ENCODE measurements around the gene BHLHE41.

Gene BHLHE41

GRCh38 chr12:26088998-26089397, 35.8 kb downstream of the BHLHE41 start:
- no peak for DNase-seq (ENCODE audit: low read depth in 2 of 2)
- TF ChIP-seq, protein P1, sequence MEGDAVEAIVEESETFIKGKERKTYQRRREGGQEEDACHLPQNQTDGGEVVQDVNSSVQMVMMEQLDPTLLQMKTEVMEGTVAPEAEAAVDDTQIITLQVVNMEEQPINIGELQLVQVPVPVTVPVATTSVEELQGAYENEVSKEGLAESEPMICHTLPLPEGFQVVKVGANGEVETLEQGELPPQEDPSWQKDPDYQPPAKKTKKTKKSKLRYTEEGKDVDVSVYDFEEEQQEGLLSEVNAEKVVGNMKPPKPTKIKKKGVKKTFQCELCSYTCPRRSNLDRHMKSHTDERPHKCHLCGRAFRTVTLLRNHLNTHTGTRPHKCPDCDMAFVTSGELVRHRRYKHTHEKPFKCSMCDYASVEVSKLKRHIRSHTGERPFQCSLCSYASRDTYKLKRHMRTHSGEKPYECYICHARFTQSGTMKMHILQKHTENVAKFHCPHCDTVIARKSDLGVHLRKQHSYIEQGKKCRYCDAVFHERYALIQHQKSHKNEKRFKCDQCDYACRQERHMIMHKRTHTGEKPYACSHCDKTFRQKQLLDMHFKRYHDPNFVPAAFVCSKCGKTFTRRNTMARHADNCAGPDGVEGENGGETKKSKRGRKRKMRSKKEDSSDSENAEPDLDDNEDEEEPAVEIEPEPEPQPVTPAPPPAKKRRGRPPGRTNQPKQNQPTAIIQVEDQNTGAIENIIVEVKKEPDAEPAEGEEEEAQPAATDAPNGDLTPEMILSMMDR (IDR thresholded peaks at IDR 0.05; ENCODE audit: low read depth, low read length): no peak
- no peak overlapping the region for H3K4me3 ChIP-seq (replicated peaks in 1 of 2; ENCODE audit: low read depth in 2 of 2, low read length in 2 of 2)

DNA sequence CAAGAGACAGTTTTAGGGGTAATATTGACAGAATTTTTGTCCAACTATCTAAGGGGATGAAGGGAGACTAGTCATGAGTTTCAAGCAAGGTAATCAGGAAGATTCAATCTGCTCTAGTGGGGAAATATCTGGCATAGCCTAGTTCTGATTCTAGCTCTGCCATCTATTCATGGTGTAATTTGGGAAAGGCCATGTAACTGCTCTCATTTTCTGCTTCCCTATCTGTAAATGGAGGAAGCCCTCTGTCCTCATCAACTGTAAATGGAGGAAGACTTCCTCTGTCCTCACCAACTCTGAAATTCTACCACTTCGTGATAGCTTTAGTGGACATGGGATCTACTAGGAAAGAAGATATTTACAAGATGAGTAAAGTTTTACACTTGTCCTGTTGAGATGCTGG, 37.9 kb downstream of the BHLHE41 start:
- TF ChIP-seq, protein P1 (IDR thresholded peaks at IDR 0.05; ENCODE audit: low read depth, low read length): no peak
- H3K4me3 ChIP-seq (replicated peaks in 1 of 2; ENCODE audit: low read depth in 2 of 2, low read length in 2 of 2): no peak overlapping the region
- DNase-seq (ENCODE audit: low read depth in 2 of 2): no peak

GRCh38 chr12:26080911-26081310, 43.9 kb downstream of the BHLHE41 start:
- no peak for DNase-seq (ENCODE audit: low read depth in 2 of 2)
- H3K4me3 ChIP-seq (replicated peaks in 1 of 2; ENCODE audit: low read depth in 2 of 2, low read length in 2 of 2): no peak overlapping the region

DNA sequence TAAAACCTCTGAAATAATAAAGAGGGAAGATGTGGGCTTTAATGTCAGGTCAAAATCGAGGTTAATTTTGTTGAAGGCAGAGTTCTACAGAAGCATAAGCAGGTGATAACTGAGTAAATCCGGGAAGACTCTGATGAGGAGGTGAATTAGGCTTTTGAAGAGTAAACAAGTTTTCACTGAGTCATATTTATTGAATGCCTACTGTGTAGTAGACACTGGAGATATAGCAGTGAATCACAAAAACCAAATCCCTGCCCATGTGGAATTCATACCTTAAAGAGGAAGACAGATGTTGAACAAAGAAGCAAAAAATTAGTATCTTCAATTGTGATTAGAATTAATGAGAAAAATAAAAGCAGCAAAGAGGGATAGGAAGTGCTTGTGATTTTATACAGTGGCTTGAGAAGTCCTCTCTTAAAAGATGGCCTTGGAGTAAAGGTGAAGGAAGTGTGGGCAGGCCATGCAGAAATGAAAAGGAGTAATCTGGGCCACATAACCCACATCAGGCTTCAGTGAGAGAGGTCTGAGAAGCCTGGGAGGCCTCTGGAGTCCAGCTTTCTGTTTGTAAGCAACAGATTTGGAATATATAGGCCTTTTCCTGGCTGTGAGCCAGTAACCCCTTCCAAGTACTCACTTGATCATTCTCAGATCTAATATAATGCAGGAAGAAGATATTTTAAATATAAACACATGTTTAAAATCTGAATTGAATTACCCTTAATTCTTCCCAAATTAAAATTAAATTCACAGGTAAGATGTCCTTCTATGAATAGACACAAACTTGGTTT, 46.7 kb downstream of the BHLHE41 start:
- DNase-seq (ENCODE audit: low read depth in 2 of 2): peak; percentile 26 to 56
- H3K4me3 ChIP-seq (replicated peaks in 1 of 2; ENCODE audit: low read depth in 2 of 2, low read length in 2 of 2): no peak overlapping the region
- TF ChIP-seq, protein P1 (IDR thresholded peaks at IDR 0.05; ENCODE audit: low read depth, low read length): no peak

More at GRCh38 chr12:26080911-26081310, 43.9 kb downstream of the BHLHE41 start:
- TF ChIP-seq, protein P1 (IDR thresholded peaks at IDR 0.05; ENCODE audit: low read depth, low read length): no peak

Data from cardiac fibroblast (primary cell).